ENCODE results near the gene NOM1.
"Not testable (repeated sequence)": the region's sequence is repeated elsewhere in the genome, so short reads cannot be mapped to it uniquely, and the experiment has no call there.

The NOM1 gene

DNA sequence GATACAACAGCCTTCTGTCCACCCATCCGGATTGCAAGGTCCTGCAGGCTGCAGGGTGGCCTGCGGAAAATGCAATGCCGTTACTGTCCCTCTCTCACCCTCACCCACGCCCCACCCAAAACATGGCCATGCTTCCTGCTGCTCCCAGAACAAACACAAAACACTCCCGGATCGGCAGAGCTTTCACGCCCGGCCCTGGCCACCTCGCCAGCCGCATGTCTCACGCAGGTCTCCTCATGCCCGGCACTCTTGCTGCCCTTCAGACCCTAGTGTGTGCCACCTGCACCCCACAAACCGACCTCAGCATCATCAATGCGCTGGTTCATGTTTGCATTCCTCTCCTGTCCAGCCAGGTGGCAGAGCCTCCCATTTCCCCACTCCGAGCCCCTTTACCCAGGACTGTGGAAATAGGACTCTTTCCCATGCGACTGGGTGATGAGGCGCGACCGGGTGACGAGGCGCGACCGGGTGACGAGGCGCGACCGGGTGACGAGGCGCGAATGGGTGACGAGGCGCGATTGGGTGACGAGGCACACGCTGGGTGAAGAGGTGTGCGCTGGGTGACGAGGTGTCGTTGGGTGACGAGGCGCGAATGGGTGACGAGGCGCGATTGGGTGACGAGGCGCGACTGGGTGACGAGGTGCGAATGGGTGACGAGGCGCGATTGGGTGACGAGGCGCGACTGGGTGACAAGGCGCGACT is 8.9 kb upstream of the NOM1 start:
- DNase-seq, result no peak

DNA sequence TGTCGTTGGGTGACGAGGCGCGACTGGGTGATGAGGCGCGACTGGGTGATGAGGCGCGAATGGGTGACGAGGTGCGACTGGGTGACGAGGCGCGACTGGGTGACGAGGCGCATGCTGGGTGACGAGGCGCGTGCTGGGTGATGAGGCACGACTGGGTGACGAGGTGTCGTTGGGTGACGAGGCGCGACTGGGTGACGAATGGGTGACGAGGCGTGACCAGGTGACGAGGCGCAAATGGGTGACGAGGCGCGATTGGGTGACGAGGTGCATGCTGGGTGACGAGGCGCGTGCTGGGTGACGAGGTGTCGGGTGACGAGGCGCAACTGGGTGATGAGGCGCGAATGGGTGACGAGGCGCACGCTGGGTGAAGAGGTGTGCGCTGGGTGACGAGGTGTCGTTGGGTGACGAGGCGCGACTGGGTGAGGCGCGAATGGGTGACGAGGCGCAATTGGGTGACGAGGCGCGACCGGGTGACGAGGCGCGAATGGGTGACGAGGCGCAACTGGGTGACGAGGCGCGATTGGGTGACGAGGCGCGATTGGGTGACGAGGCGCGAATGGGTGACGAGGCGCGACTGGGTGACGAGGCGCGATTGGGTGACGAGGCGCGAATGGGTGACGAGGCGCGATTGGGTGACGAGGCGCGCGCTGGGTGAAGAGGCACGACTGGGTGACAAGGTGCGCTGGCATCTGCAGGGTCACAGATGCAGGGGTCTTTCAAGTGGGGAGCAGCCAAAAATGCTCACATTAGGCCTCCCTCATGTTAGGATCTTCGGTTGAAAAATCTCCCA is 7.9 kb upstream of the NOM1 start:
- no peak for DNase-seq

DNA sequence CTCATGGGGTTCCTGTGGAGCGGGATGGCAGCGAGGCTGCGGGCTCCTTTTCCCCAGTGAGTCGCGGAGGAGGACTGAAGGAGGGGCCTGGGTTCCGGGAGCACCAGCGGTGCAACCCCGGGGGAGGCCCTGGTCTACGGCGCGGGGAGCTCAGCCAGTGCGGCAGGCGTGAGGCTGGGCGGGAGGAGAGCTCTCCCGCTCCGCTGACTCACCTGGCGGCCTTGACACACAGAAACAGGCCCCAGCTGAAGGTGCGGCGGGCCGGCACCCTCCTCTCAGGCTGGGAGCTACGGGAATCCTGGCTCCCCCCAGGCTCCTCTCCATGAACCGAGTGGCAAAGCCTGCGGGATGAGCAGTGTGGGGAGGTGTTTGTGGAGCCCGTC is 6.8 kb upstream of the NOM1 start:
- DNase-seq, result no peak

DNA sequence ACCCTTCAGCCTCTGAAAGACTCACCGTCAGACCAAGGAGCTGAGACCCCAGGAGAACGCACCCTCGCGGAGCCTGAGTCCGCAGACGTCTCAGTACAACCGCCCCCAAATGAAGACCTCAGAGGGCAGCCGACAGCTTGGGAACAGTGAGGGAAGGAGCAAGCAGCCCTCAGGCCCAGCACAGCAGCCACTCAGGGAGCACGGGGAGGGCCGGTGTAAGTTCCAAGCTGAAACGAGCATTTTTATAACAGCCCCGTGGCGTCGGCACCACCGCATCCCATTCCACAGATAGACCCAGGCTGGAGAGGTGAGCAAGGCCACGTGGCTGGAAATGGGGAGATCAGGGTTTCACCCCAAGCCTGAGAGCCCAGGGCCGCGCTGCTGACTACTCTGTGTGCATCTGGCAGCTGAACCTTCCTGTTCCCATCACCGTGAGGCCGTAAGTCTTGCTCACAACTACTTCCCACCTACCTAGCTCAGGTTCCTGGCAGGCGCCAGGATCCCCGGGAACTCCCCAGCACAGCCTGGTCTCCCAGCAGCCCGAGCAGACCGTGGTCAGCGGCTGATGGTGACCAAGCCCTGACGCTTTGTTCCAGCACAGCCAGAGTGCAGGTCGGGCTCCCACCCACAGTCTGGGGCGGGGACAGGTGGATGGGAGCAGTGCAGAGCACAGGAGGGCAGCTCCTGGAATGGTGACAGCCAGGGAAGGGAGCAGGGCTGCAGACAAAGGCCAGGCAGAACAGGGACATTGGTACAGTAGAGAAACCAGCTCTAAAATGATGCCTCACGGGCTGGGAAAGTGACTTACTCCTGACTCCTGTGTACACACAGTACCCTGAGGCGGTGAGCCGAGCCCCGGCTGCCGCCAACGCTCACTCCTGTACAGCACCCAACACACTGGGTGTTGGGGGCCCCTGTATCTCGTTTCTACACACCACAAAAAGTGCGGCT is 6.1 kb upstream of the NOM1 start:
- no peak for DNase-seq

DNA sequence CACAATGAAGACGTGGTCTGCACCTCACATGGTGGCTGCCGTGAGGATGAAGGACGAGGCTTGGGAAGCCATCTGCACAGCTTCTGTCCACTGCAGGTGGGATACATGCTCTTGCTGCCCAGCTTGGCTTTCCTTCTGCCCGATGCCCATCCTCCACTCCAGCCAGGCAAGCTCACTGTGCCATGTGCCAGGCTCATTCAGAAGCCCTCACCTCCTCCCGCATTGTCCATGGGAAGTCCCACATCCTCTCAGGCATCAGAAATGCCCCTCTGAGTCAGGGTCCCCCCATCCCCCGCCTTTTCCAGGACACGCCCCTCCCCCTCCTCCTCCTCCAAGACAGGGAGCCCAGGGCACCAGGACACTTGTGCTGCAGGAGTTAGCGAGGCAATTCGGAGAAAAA is 4.6 kb upstream of the NOM1 start:
- DNase-seq, result no peak

DNA sequence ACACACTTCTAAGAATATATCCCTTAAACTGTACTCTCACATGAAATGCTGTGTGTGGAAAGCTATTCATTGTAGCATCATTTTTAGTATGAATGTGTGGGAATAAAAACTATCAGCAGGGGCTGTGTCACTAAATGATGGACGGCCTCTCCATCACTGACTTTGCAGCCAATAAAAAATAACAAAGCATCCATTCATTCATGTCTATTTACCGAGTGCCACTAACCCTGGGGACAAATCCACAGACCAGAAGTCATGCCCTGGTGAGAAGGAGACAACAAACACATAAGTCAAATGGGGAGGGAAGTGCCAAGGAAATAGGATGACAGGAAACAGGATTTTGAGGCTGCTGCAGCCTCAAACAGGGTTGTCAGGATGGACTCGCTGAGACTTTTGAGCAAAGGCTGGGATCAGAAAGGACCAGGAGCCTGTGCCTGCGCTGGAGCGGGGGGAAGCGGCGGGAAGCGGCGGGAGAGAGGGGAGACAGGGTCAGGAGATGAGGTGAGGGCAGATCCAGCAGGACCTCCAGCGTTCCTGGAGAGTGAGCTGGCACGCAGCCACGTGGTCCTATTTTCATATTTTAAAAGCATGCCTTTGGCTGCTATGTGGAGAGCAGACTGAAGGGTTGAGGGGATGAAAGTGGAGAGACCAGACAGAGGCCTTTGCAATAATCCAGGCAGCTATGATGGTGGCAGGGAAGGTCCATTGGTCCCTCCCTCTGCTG is 2.2 kb upstream of the NOM1 start:
- DNase-seq, result no peak

DNA sequence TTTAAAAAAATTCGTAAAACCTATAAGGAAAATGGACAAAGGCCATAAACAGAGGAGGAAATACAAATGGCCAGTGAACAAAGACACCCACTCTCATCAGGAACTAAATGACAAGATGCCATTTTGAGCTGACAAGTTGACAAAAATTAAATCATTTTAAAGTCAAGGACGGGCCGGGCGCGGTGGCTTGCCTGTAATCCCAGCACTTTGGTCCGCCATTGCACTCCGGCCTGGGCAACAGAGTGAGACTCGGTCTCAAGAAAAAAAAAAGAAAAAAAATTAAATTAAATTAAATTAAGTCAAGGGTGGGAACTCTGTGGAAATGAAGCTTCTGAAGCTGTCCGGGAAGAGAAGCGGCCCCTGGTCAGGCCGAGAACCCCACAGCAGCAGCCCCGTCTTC is 1.2 kb upstream of the NOM1 start:
- DNase-seq, result no peak

DNA sequence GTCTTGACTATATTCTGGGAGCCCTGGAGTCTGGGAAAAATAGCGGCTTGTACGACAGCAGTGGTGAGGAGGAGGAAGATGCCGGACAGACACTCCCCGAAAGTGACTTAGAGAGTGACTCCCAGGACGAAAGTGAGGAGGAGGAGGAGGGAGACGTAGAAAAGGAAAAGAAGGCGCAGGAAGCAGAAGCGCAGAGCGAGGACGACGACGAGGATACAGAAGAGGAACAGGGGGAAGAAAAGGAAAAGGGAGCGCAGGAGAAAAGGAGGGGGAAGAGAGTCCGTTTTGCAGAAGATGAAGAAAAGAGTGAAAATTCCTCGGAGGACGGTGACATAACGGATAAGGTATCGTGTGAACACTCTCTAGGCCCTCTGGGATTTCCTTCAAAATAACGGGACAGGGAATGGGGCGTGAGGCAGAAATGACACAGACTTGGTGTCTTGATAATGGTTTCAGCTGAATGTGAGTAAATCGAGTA is 908 bp downstream of the NOM1 start:
- DNase-seq, result no peak

DNA sequence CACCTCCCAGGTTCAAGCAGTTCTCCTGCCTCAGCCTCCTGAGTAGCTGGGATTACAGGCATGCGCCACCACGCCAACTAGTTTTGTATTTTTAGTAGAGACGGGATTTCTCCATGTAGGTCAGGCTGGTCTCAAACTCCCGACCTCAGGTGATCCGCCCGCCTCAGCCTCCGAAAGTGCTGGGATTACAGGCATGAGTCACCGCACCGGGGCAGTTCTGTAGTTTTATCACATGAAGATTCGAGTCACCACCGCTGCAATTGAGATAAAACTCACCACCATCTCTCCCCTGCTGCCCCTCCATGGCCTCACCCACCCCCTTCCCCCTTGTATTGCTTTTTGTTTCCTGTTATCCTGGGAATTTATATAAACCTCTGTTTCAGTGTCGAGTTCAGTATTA is 3.7 kb downstream of the NOM1 start:
- DNase-seq, result not testable (repeated sequence)

DNA sequence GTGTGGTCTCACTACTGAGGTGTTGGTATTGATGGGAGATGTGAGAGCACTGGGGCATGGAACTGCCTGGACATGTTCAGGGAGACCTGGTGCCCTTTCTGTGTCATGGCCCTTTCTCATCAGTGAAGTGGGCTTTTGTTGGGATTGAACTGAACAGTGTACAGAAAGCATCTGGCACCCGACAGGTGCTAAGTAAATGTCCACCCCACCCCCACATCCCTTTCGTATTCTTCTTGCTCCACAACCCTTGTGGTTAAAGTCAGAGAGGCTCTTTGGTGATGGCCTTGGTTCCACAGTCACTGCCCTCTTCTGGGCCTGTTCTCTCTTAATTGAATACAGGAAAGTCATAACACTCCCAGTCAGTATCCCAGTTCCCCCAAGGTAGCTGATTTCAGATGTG is 5.4 kb downstream of the NOM1 start:
- DNase-seq, result no peak

DNA sequence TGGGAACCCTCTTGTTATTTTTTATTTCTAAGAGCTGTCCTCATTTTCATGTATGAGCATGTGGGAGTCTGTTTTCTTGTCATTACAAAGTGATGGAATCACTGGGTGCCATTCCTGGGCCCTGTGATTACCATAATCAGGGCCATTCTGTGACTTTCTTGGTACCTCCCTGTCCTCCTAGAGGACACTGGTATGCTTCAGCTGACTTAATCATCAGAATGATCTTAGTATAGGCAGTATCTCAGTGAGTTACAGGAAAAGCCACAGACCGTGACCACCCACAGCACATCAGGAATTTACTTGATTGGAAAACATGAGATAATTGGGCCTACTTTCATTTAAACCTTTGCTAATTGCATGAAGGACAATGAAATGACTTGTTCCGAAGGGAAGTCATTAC is 7.2 kb downstream of the NOM1 start:
- DNase-seq, result no peak

DNA sequence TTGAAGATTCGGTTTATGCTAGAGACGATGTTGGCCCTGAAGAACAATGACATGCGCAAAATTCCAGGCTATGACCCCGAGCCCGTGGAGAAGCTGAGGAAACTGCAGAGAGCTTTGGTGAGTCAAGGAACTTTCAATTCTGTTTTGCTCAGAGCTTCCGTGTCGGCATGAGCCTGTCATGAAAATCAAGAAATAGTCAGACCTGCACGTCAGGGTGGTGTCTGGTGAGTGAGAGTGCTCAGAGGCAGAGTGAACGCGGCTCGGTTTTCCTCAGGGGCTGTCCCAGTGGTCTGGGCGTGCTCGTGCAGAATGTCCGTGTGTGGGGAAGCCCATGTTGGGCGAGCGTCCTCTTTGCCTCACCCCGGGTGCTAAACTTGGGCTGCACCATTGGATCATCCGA is 12.6 kb downstream of the NOM1 start:
- DNase-seq, result no peak

DNA sequence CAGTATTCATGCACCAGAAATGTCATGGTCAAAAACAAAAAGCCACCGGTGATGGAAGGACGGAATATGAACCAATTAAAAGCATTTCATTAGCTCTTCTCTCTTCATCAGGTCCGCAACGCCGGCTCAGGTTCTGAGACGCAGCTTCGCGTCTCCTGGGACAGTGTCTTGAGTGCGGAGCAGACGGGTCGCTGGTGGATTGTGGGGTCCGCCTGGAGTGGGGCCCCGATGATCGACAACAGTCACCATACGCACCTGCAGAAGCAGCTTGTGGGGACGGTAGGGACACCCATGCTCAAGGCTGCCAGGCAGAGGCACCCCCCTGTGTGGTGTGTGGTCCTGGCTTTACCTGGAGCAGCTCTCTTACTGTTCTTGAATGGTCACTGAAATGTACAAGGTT is 13.4 kb downstream of the NOM1 start:
- DNase-seq, result no peak

DNA sequence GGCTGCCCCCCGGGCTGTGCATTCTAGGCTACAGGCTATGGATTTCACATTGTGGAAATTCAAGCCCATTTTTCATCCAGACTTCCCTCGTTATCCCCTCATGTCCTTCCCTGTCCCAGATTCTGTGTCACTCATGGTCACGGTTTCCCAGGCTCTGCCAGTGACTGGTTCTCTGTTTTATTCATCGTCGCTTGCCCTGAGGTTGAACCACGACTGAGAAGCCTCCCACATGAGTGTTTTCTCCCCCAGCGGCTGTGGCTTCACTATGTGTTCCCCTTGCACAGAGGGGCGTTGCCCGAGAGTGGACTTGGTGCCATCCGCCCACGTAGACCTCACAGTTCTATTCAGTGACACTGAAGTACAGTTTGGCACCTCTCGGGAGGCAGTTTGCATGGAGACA is 14.0 kb downstream of the NOM1 start:
- no peak for DNase-seq

DNA sequence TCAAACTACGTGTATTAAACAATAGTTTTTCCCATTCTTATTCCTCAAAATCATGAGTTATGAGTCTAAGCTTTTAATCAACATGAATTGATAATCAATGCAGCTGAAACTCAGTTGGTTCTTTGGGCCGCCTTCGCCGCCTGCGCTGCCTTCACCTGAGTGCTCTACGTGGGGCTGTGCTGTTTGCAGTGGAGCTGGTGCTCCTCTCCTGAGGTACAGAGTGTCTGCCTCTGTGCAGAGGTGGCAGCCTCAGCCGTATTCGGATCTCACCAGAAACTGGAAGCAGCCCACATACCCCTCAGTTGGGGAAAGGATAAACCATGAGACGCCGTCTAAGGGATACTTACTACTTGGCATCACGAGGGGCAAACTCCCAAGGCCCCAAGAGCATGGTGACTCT is 15.5 kb downstream of the NOM1 start:
- DNase-seq, result no peak

DNA sequence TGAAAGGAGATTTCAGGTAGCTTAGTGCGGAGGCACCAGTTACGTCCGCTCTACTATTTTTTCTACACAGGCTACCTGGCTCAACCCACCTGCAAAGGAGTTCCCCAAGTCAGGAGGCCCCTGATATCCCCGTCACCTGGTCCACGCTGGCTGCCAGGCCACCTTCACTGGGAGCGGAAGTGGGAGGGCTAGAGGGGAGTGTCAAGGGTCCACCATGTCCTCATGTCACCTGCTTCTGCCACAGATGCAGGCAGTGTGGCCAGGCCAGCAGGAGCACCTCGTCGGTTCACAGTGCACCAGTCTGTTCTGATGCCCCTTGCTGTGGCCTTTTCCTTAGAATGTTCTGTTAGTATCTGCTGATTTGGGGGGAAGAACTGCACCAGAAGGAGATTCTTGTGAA is 16.9 kb downstream of the NOM1 start:
- no peak for DNase-seq

DNA sequence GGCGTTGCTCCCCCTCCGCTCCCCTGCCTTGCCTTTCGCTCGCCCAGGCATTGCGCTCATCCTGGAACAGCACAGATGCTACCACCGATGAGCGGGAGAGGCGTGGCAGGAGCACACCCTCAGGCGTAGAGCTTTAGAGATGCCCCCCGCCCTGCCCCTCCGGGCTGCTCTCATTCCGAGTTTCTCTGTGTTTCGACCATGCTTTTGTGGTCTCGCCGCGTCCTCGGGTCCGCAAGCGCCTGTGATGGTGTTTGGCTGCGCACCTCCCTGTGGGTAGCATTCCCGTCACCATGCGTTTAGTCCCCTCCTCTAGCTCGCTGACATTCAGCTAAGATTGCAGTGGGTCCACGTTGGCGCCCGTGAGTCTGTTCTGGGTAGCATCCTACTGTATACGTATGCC is 18.7 kb downstream of the NOM1 start:
- DNase-seq, result no peak

DNA sequence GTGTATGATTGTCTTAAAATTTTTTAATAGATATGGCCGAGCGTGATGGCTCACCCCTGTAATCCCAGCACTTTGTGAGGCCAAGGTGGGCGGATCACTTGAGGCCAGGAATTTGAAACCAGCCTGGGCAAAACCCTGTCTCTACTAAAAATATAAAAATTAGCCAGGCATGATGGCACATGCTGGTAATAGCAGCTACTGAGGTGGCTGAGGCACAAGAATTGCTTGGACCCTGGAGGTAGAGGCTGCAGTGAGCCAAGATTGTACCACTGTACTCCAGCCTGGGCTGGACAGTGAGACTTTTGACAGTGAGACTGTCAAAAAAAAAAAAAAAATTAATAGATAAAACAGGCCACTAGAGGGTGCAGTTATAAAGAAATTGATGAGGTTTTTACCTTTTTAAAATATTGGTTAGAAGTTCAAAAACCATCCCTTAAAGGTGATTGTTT is 20.5 kb downstream of the NOM1 start:
- DNase-seq, result peak; percentile 41

DNA sequence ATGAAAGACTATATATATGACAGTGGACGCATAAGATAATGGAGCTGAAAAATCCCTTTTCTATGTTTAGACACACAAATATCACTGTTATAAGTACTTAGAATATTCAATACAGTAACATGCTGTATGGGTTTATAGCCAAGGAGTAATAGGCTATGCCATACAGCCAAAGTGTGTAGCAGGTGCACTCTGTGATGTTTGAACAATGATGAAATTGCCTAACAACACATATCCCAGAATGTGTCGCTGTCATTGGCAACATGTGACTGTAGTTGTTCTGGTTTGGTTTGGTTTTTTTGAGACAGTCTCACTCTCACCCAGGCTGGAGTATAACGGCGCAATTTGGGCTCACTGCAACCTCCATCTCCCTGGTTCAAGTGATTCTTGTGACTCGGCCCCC is 26.1 kb downstream of the NOM1 start:
- no peak for DNase-seq

DNA sequence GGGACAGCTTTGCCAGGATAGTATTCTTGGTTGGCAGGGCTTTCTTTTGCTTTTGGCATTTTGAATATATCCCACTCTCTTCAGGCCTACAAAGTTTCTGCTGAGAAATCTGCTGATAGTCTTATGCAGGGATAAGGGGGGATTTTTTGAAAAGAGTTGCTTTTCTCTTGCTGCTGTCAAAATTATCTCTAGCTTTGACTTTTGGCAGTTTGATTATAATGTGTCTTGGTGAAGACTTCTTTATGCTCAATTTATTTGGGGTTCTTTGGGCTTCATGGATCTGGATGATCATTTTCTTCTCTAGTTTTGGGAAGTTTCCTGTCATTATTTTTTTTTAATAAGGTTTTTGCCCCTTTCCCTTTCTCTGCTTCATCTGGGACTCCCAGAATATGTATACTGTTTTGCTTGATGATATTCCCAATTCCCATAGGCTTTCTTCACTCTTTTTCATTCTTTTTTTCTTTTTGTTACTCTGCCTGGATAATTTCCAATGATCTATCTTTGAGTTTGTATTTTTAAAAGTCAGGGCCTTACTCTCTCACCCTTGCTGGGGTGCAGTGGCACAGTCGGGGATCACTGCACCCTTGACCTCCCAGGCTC is 29.6 kb downstream of the NOM1 start:
- DNase-seq, result no peak

DNA sequence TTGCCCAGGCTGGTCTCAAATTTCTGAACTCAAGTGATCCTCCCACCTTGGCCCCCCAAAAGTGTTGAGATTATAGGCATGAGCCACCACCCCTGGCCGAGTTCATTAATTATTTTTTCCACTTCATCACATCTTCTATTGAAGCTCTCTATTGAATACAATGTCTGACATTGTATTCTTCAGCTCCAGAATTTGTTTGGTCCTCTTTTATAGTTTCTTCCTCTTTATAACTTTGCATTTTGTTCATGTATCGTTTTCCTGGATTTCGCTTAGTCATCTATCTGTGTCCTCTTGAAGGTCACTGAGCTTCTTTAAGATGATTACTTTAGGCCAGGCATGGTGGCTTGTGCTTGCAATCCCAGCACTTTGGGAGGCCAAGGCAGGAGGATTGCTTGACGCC is 30.2 kb downstream of the NOM1 start:
- DNase-seq, result no peak

DNA sequence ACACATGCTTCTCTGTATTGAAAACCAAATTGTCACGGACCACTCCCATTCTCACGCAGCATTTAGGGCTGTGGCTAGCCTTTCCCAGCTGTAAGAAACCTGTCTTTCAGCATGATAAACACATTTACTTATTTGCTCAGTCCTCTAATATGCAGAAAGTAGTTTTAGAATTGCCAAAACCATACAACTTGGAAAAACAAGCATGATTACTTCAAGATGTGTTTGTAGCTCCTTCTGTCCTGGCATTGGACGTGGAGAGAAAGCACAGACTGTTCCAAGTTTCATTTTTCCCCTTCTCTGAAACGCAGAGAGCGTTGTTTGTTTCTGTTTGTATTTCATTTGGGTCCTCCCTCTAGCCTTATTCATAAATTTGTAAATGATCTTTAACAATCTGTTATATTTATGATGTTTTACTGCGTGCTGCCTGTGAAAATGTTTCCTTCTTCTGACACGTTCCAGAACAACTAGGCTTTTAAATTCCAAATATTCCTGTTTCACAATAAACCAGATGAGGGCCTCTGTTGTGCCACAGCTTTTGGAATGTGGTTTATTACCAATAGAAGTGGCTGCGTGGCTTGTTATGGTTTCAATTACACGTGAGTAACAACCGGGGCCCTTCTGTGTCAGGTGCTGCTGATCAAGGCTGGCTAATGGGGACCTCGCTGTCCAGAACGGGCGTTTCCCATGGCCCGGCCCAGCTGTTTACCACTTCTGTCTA is 34.8 kb downstream of the NOM1 start:
- no peak for DNase-seq
